Gastrocnemius medialis (tissue), 4 donors: ENCODE results near the gene SAP30BP. TPM values are rescaled to one million over a fixed set of nuclear protein-coding genes. Genes with fewer than 3 reads are reported as not detected.

Experiments used
- ATAC-seq, 2 donors: fragments of 150-250 bp; one replicate each; pipeline ENCODE4 v1.9.1; 2016
- DNase-seq, 2 donors: peaks; one replicate each; pipeline ENCODE4 v3.0.0-alpha.2; 2019
- H3K27ac ChIP-seq, 4 donors: fragments of 200-600 bp; sonication (generic); 1 replicate in 1 of 4; 2 replicates in 3 of 4; pipeline ENCODE4 v1.5.1; 2016 to 2018; ENCODE audit warnings: mild to moderate bottlenecking in 2 of 4, moderate library complexity in 1 of 4
- H3K27me3 ChIP-seq, 3 donors: fragments of 200-600 bp; sonication (generic) in 2 of 3; 1 replicate in 1 of 3; 2 replicates in 2 of 3; pipeline versions ENCODE4 v1.5.1 to v1.6.0; 2016 to 2019; ENCODE audit warnings: mild to moderate bottlenecking in 1 of 3, moderate library complexity in 1 of 3
- H3K36me3 ChIP-seq, 2 donors: fragments of 200-600 bp; sonication (generic) in 1 of 2; one replicate each; pipeline ENCODE4 v1.5.1; 2017 to 2018
- H3K4me1 ChIP-seq, 2 donors: fragments of 200-600 bp; sonication (generic) in 1 of 2; one replicate each; pipeline ENCODE4 v1.5.1; 2016 to 2017; ENCODE audit warnings: mild to moderate bottlenecking in 2 of 2
- H3K4me3 ChIP-seq, 4 donors: fragments of 200-600 bp; sonication (generic) in 3 of 4; 1 replicate in 1 of 4; 2 replicates in 3 of 4; pipeline ENCODE4 v1.5.1; 2016 to 2019; ENCODE audit warnings: mild to moderate bottlenecking in 2 of 4
- H3K9me3 ChIP-seq, 3 donors: fragments of 200-600 bp; sonication (generic) in 2 of 3; 1 replicate in 1 of 3; 2 replicates in 2 of 3; pipeline ENCODE4 v1.5.1; 2016 to 2019
- POLR2A ChIP-seq, 2 donors: fragments of 450-650 bp; IDR thresholded peaks; one replicate each; pipeline ENCODE4 v1.6.1; 2017; ENCODE audit warnings: antibody characterized with exemption in 2 of 2, mild to moderate bottlenecking in 2 of 2, moderate library complexity in 2 of 2
- in situ Hi-C, 4 donors: fragments of 200-750 bp; cut with MboI; loops; one replicate each; pipeline versions ENCODE4 v1.15.0 to v1.8.0; 2017; ENCODE audit warnings: low sequenced_read_pairs in 4 of 4
- intact Hi-C: fragments of 100-400 bp; cut with DNase I; formaldehyde crosslinking; loops from one replicate; pipeline ENCODE4 v1.15.1; 2023; ENCODE audit warnings: low total_unique reads
- total RNA-seq, 4 donors: library from RNA; depleted of rRNA; stranded (reverse); fragments of >200 nt; gene quantifications; one replicate each; pipeline versions ENCODE4 v1.1.0 to v1.2.3, GENCODE V29; 2016
- TF ChIP-seq, protein P1 (sequence below), 5 experiments: fragments of 450-650 bp in 3 of 5; fragments of 200-600 bp in 2 of 5; sonication (generic) in 2 of 5; IDR thresholded peaks in 4 of 5; conservative IDR thresholded peaks in 1 of 5; 1 replicate in 4 of 5; 2 replicates in 1 of 5; pipeline ENCODE4 v1.5.1; 2016 to 2019; ENCODE audit warnings: antibody characterized with exemption in 5 of 5, mild to moderate bottlenecking in 3 of 5, moderate library complexity in 3 of 5

The SAP30BP gene
- total RNA-seq, 4 donors from 2014 or later, result 42.0 to 64.0 (median 50.1) TPM

DNA sequence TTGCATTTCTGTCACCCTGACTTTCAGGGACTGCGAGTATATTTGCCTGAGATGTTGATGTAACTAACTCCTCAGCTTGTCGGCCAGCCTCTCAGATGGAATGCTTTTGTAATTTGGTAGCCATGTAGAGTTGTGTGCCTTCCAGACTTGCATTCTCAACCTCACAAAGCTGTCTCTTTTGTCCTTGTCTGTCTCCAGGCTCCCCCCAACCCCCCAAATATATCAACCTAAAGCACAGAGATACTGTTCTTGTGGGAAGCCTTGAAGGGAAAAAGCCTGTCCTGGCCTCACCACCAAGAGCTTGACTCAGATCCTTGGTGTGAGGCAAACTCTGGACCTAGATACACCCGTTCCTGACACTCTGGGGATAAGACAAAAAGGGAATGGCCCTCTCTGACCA lies 18.4 kb downstream of the SAP30BP start:
- intact Hi-C loops (no loop called here), in situ Hi-C loops (no loop called here)
- no peaks in the 10 kb centered on the region for H3K9me3 ChIP-seq
- H3K27ac ChIP-seq, result peak overlapping the region; percentile 30 to 72 (median 52)
- H3K4me1 ChIP-seq, result peaks cover 44 to 48% of the 10 kb centered on the region in 2 donors
- no peak for TF ChIP-seq POLR2A (IDR thresholded peaks at IDR 0.05)
- TF ChIP-seq, protein P1, sequence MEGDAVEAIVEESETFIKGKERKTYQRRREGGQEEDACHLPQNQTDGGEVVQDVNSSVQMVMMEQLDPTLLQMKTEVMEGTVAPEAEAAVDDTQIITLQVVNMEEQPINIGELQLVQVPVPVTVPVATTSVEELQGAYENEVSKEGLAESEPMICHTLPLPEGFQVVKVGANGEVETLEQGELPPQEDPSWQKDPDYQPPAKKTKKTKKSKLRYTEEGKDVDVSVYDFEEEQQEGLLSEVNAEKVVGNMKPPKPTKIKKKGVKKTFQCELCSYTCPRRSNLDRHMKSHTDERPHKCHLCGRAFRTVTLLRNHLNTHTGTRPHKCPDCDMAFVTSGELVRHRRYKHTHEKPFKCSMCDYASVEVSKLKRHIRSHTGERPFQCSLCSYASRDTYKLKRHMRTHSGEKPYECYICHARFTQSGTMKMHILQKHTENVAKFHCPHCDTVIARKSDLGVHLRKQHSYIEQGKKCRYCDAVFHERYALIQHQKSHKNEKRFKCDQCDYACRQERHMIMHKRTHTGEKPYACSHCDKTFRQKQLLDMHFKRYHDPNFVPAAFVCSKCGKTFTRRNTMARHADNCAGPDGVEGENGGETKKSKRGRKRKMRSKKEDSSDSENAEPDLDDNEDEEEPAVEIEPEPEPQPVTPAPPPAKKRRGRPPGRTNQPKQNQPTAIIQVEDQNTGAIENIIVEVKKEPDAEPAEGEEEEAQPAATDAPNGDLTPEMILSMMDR (IDR thresholded peaks at IDR 0.05 in 4 of 5, conservative IDR thresholded peaks at IDR 0.05 in 1 of 5), result no peak
- DNase-seq, result no peak
- H3K27me3 ChIP-seq, result no peaks in the 10 kb centered on the region
- H3K4me3 ChIP-seq, result no peak overlapping the region
- H3K36me3 ChIP-seq, result no peaks in the 10 kb centered on the region
- ATAC-seq, result no peak

DNA sequence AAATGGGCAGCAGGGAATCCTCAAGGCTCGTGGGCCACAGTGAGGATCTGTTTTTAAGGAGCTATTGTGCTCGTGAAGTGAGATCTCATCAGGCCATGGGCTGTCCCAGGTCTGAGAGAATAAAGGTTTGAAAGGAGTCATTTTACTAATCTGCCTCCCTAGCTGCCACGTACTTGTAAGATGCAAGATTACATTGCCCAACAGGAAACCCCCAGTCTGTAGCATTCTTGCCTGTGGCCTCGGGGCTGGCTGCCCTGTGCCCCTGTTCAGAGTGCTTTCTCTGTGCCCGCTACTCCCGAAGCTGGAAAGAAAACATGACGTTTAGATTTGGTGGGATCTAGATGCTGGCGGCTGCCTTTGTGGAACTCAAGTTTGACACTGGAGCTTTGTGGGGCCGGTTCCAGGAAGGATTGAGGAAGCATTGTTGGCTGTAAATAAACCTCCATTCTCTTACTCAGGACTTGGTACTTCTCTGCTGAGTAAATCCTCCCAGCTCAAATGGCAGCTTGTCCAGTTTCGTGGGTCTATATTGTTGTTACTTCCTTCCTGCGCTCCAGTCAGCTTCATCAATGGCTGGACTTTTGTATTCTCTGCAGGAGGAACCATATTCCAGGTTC lies 21.2 kb downstream of the SAP30BP start:
- intact Hi-C loops, result no loop called here
- ATAC-seq, result peak in 1 of 2 donors; percentile 35
- TF ChIP-seq, protein P1 (IDR thresholded peaks at IDR 0.05 in 4 of 5, conservative IDR thresholded peaks at IDR 0.05 in 1 of 5), result no peak
- TF ChIP-seq POLR2A (IDR thresholded peaks at IDR 0.05), result no peak
- H3K9me3 ChIP-seq, result no peaks in the 10 kb centered on the region
- no peak for DNase-seq
- no peaks in the 10 kb centered on the region for H3K27me3 ChIP-seq
- no peaks in the 10 kb centered on the region for H3K36me3 ChIP-seq
- H3K27ac ChIP-seq, result peak overlapping the region; percentile 29 to 72 (median 54)
- in situ Hi-C loops, result no loop called here
- H3K4me1 ChIP-seq, result peaks cover 60 to 66% of the 10 kb centered on the region in 2 donors
- H3K4me3 ChIP-seq, result no peak overlapping the region

DNA sequence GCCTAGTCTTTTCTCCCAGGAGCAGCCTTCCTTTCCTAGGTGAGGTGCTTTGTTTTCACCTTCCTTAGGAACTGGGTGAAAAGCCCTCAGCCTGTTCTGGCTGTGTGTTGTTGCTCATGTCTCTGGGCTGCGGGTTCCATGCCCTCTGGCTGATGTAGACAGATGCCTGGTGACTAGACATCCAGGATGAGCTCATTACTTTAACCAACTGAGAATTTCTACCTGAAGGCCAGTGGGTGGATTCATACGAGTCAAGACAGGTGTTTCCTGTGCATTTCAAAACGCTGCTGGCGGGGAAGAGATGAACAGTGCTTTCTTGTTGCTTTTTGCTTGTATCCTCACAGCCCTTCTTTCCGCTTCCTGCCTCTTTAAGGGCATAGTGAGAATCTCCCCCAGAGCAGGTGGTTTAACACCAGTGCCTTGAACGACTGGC lies 22.3 kb downstream of the SAP30BP start:
- in situ Hi-C loops, result no loop called here
- peak overlapping the region in 2 of 4 donors; percentile 29 to 72 for H3K27ac ChIP-seq
- H3K4me3 ChIP-seq, result no peak overlapping the region
- TF ChIP-seq POLR2A (IDR thresholded peaks at IDR 0.05), result no peak
- TF ChIP-seq, protein P1 (IDR thresholded peaks at IDR 0.05 in 4 of 5, conservative IDR thresholded peaks at IDR 0.05 in 1 of 5), result no peak
- no peaks in the 10 kb centered on the region for H3K27me3 ChIP-seq
- intact Hi-C loops, result no loop called here
- no peaks in the 10 kb centered on the region for H3K9me3 ChIP-seq
- no peak for ATAC-seq
- no peak for DNase-seq
- peaks cover 67 to 71% of the 10 kb centered on the region in 2 donors for H3K4me1 ChIP-seq
- no peaks in the 10 kb centered on the region for H3K36me3 ChIP-seq

DNA sequence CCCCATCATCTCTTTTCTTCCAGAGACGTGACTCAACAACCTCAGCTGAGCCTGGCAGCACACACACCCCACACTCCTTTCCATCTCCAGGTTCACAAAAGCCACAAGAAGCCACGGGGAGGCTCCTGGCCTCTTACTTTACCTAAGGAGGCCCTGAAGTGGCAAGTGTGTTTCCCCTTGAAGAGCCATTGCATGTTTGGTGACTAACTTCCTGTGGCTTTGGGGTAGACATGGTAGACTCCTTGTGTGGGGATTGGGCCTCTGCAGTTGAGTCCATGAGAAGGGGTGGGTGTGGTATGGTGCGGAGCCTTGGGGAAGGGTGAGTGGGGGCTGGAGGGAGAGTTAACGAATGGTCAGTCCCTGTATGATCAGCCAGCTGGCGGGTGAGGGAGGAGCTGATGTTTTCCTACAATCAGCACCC lies 24.2 kb downstream of the SAP30BP start:
- in situ Hi-C loops, result no loop called here
- intact Hi-C loops, result loop anchor here (10.0 kb wide), 1 partner anchor 57 kb away; the partner anchor contains the start of gene SMIM5
- no peaks in the 10 kb centered on the region for H3K9me3 ChIP-seq
- no peaks in the 10 kb centered on the region for H3K27me3 ChIP-seq
- no peak overlapping the region for H3K27ac ChIP-seq
- no peaks in the 10 kb centered on the region for H3K36me3 ChIP-seq
- TF ChIP-seq, protein P1 (IDR thresholded peaks at IDR 0.05 in 4 of 5, conservative IDR thresholded peaks at IDR 0.05 in 1 of 5), result no peak
- no peak for TF ChIP-seq POLR2A (IDR thresholded peaks at IDR 0.05)
- H3K4me3 ChIP-seq, result no peak overlapping the region
- ATAC-seq (no peak), DNase-seq (no peak)
- peaks cover 65 to 74% of the 10 kb centered on the region in 2 donors for H3K4me1 ChIP-seq
